Spleen (tissue), 7 donors: ENCODE results near the gene FREM2.

Experiments used
- CTCF ChIP-seq, 11 experiments: fragments of 200-600 bp in 7 of 11; fragments of 450-650 bp in 4 of 11; sonication (generic) in 4 of 11; IDR thresholded peaks in 8 of 11; conservative IDR thresholded peaks in 3 of 11; 1 replicate in 7 of 11; 2 replicates in 4 of 11; pipeline versions ENCODE4 v1.4.0 to v1.8.0; 2016 to 2021; ENCODE audit warnings: antibody characterized with exemption in 11 of 11, inconsistent platforms in 4 of 11, mild to moderate bottlenecking in 1 of 11
- POLR2A ChIP-seq, 3 donors: fragments of 450-650 bp; IDR thresholded peaks; one replicate each; pipeline ENCODE4 v1.5.1; 2017; ENCODE audit warnings: antibody characterized with exemption in 3 of 3, mild to moderate bottlenecking in 1 of 3
- POLR2AphosphoS5 ChIP-seq, 3 donors: sonication (generic); formaldehyde crosslinking; IDR thresholded peaks; one replicate each; pipeline ENCODE4 v1.5.1; 2017; ENCODE audit warnings: antibody characterized with exemption in 3 of 3
- donor health status: DM: no; HTN: no; CAD: no; lungs with moderate emphysema.
- donor health status: DM: no; HTN: no; CAD: no.
- donor health status: DM: no; HTN: no; CAD: no.

- no peak for TF ChIP-seq CTCF (IDR thresholded peaks at IDR 0.05 in 8 of 11, conservative IDR thresholded peaks at IDR 0.05 in 3 of 11)
- TF ChIP-seq POLR2AphosphoS5 (IDR thresholded peaks at IDR 0.05): no peak
- TF ChIP-seq POLR2A (IDR thresholded peaks at IDR 0.05): no peak
Measured at GRCh38 chr13:38755793-38756192, 68.9 kb downstream of the FREM2 start.
